ENCODE measurements around the gene SCMH1.

- no peak for TF ChIP-seq CTCF (IDR thresholded peaks at IDR 0.05)
- TF ChIP-seq POLR2A (IDR thresholded peaks at IDR 0.05) = no peak
Observed at GRCh38 chr1:41033272-41033671, 208.8 kb downstream of the SCMH1 start.
